ENCODE measurements around the gene ASPRV1. TPM values are rescaled to one million over a fixed set of nuclear protein-coding genes. Genes with fewer than 3 reads are reported as not detected.

Gene ASPRV1
- total RNA-seq (2.6 TPM), polyA plus RNA-seq (ENCODE audit: insufficient read depth in 1 of 8, insufficient read length in 8 of 8, low replicate concordance in 1 of 8) (1 to 10 TPM; 2.1 to 3.7 (median 2.8) TPM)
- long read RNA-seq, donor 1, partial matches to known transcripts: 0 of 2 reads
- long read RNA-seq, donor 1, other reads (novel, unspliced or antisense): 0 of 2 reads
- long read RNA-seq, donor 2, partial matches to known transcripts: 0 of 1 reads
- long read RNA-seq, donor 2, other reads (novel, unspliced or antisense): 0 of 1 reads
- long read RNA-seq, donor 3, partial matches to known transcripts: 0 of 2 reads
- long read RNA-seq, donor 3, other reads (novel, unspliced or antisense): 0 of 2 reads
- long read RNA-seq, donor 4: 0 reads
- long read RNA-seq, donor 5, partial matches to known transcripts: 0 of 3 reads
- long read RNA-seq, donor 5, other reads (novel, unspliced or antisense): 0 of 3 reads
- long read RNA-seq, donor 6, partial matches to known transcripts: 0 of 3 reads
- long read RNA-seq, donor 6, other reads (novel, unspliced or antisense): 0 of 3 reads
- long read RNA-seq, donor 7, partial matches to known transcripts: 0 of 2 reads
- long read RNA-seq, donor 7, other reads (novel, unspliced or antisense): 0 of 2 reads
- long read RNA-seq, donor 8, partial matches to known transcripts: 0 of 2 reads
- long read RNA-seq, donor 8, other reads (novel, unspliced or antisense): 0 of 2 reads
- long read RNA-seq, donor 9: 0 reads
- long read RNA-seq, donor 10: 0 reads
- long read RNA-seq, donor 11: 0 reads

GRCh38 chr2:69961496-69961895, at the start of gene ASPRV1:
ASPRV1 (minus strand) TSS chr2:69961631; CDS start chr2:69961436, 195 bp downstream.
- no peaks in the 10 kb centered on the region for H3K36me3 ChIP-seq (ENCODE audit: control insufficient read depth, insufficient read depth, low read length)
- H3K27ac ChIP-seq (ENCODE audit: low read length): no peak within 1 kb of the TSS
- H3K4me3 ChIP-seq (ENCODE audit: low read length): no peak within 1 kb of the TSS
- 92% methylated on average over 11 of the region's 14 CpGs for WGBS (ENCODE audit: insufficient coverage)
- peaks cover 3% of the 10 kb centered on the region for H3K27me3 ChIP-seq (ENCODE audit: control insufficient read depth, insufficient read depth, low read length)
- H3K4me1 ChIP-seq (ENCODE audit: control insufficient read depth, insufficient read depth, low read length): no peaks in the 10 kb centered on the region
- no peak for DNase-seq
- H3K9me3 ChIP-seq (replicated peaks; ENCODE audit: control insufficient read depth, low read depth, low read length): no peaks in the 10 kb centered on the region

DNA sequence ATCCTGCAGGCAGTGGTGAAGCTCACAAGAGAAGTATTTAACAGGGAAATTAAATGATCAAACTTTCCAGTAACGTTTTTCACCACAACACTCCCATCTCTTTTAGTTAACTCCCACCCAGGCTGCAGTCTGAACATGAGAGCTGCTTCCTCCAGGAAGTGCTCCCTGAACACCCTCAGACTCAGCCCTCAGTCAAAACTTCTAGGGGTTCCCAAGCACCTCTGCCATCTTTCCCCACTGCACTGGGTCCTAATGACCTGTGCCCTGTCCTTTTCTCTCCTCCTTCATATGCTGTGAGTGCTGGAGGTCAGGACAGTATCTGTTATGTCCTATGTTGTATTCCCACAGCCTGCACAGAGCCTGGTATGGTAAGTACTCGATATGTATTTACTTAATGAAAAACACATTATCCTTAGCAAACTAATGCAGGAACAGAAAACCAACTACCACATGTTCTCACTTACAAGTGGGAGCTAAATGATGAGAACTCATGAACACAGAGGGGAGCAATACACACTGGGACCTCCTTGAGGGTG, 49.2 kb upstream of the ASPRV1 start:
- no peak for DNase-seq
- no peak overlapping the region for H3K4me3 ChIP-seq (ENCODE audit: low read length)
- no peaks in the 10 kb centered on the region for H3K9me3 ChIP-seq (replicated peaks; ENCODE audit: control insufficient read depth, low read depth, low read length)
- no peaks in the 10 kb centered on the region for H3K4me1 ChIP-seq (ENCODE audit: control insufficient read depth, insufficient read depth, low read length)
- 71% methylated on average over 1 of the region's 2 CpGs for WGBS (ENCODE audit: insufficient coverage)
- no peaks in the 10 kb centered on the region for H3K27me3 ChIP-seq (ENCODE audit: control insufficient read depth, insufficient read depth, low read length)
- no peak overlapping the region for H3K27ac ChIP-seq (ENCODE audit: low read length)
- H3K36me3 ChIP-seq (ENCODE audit: control insufficient read depth, insufficient read depth, low read length): no peaks in the 10 kb centered on the region

- no peaks in the 10 kb centered on the region for H3K4me1 ChIP-seq (ENCODE audit: control insufficient read depth, insufficient read depth, low read length)
- no peaks in the 10 kb centered on the region for H3K9me3 ChIP-seq (replicated peaks; ENCODE audit: control insufficient read depth, low read depth, low read length)
- DNase-seq: no peak
- no peak overlapping the region for H3K27ac ChIP-seq (ENCODE audit: low read length)
- no peaks in the 10 kb centered on the region for H3K36me3 ChIP-seq (ENCODE audit: control insufficient read depth, insufficient read depth, low read length)
- H3K4me3 ChIP-seq (ENCODE audit: low read length): no peak overlapping the region
- WGBS (ENCODE audit: insufficient coverage): 82% methylated on average over 9 of the region's 12 CpGs
- no peaks in the 10 kb centered on the region for H3K27me3 ChIP-seq (ENCODE audit: control insufficient read depth, insufficient read depth, low read length)
These were observed 48.5 kb upstream of the ASPRV1 start for GRCh38 chr2:70009762-70010575.

GRCh38 chr2:70008290-70008689, 46.9 kb upstream of the ASPRV1 start:
- no peak for DNase-seq
- H3K4me3 ChIP-seq (ENCODE audit: low read length): no peak overlapping the region
- no peaks in the 10 kb centered on the region for H3K27me3 ChIP-seq (ENCODE audit: control insufficient read depth, insufficient read depth, low read length)
- no peaks in the 10 kb centered on the region for H3K9me3 ChIP-seq (replicated peaks; ENCODE audit: control insufficient read depth, low read depth, low read length)
- H3K27ac ChIP-seq (ENCODE audit: low read length): no peak overlapping the region
- WGBS (ENCODE audit: insufficient coverage): 78% methylated on average over 1 of the region's 3 CpGs
- peaks cover under 1% of the 10 kb centered on the region for H3K36me3 ChIP-seq (ENCODE audit: control insufficient read depth, insufficient read depth, low read length)
- H3K4me1 ChIP-seq (ENCODE audit: control insufficient read depth, insufficient read depth, low read length): no peaks in the 10 kb centered on the region

GRCh38 chr2:70007151-70007550, 45.7 kb upstream of the ASPRV1 start:
- WGBS (ENCODE audit: insufficient coverage): 98% methylated on average over 9 of the region's 13 CpGs
- Histone ChIP-seq H3K4me3 (ENCODE audit: low read length) (no peak overlapping the region), H3K4me1 (ENCODE audit: control insufficient read depth, insufficient read depth, low read length) (no peaks in the 10 kb centered on the region), H3K9me3 (replicated peaks; ENCODE audit: control insufficient read depth, low read depth, low read length) (no peaks in the 10 kb centered on the region), H3K36me3 (ENCODE audit: control insufficient read depth, insufficient read depth, low read length) (peaks cover 4% of the 10 kb centered on the region), H3K27ac (ENCODE audit: low read length) (no peak overlapping the region), H3K27me3 (ENCODE audit: control insufficient read depth, insufficient read depth, low read length) (no peaks in the 10 kb centered on the region)
- no peak for DNase-seq

DNA sequence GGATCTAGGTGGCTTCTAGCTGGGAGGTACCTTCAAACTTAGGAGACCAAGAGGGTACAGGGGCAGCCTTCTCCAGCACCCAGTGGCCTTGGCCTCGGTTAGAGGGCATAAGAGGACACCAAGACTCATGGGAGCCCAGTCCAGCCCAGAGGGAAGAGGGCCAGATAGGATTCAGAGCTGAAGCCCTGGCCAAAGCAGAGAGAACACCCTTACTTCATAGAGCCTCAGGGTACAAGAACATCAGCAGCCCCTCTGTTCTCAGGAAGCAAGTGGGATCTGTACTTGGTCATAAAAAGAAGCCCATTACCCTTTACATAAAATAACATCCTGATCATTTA, 45.0 kb upstream of the ASPRV1 start:
- Histone ChIP-seq H3K27ac (ENCODE audit: low read length) (no peak overlapping the region), H3K9me3 (replicated peaks; ENCODE audit: control insufficient read depth, low read depth, low read length) (no peaks in the 10 kb centered on the region), H3K27me3 (ENCODE audit: control insufficient read depth, insufficient read depth, low read length) (no peaks in the 10 kb centered on the region), H3K4me1 (ENCODE audit: control insufficient read depth, insufficient read depth, low read length) (no peaks in the 10 kb centered on the region), H3K36me3 (ENCODE audit: control insufficient read depth, insufficient read depth, low read length) (peaks cover 4% of the 10 kb centered on the region), H3K4me3 (ENCODE audit: low read length) (no peak overlapping the region)
- no peak for DNase-seq
- WGBS (ENCODE audit: insufficient coverage): 100% methylated on average over 1 of the region's 1 CpG

- no peak for DNase-seq
- H3K4me3 ChIP-seq (ENCODE audit: low read length): no peak overlapping the region
- H3K36me3 ChIP-seq (ENCODE audit: control insufficient read depth, insufficient read depth, low read length): peaks cover 4% of the 10 kb centered on the region
- H3K4me1 ChIP-seq (ENCODE audit: control insufficient read depth, insufficient read depth, low read length): no peaks in the 10 kb centered on the region
- no peaks in the 10 kb centered on the region for H3K27me3 ChIP-seq (ENCODE audit: control insufficient read depth, insufficient read depth, low read length)
- H3K27ac ChIP-seq (ENCODE audit: low read length): no peak overlapping the region
- no peaks in the 10 kb centered on the region for H3K9me3 ChIP-seq (replicated peaks; ENCODE audit: control insufficient read depth, low read depth, low read length)
- 73% methylated on average over 1 of the region's 6 CpGs for WGBS (ENCODE audit: insufficient coverage)
These were observed 44.5 kb upstream of the ASPRV1 start for GRCh38 chr2:70005752-70006446.

DNA sequence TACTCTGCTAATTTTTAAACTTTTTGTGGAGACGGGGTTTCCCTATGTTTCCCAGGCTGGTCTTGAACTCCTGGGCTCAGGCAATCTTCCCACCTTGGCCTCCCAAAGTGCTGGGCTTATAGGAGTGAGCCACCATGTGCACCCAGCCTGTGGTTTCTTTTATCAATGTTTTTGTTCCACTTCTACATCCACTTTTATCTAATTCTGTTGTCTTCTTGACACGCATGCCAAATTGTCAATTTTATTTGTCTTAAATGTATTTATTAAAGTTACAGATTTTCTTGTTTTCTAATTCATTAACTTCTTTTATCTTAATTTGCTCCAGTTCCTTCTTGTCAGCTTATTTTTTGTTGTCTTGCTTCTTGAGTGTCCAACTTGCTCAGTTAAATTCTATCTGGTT, 43.8 kb upstream of the ASPRV1 start:
- Histone ChIP-seq H3K4me3 (ENCODE audit: low read length) (no peak overlapping the region), H3K36me3 (ENCODE audit: control insufficient read depth, insufficient read depth, low read length) (peaks cover 4% of the 10 kb centered on the region), H3K9me3 (replicated peaks; ENCODE audit: control insufficient read depth, low read depth, low read length) (no peaks in the 10 kb centered on the region), H3K27me3 (ENCODE audit: control insufficient read depth, insufficient read depth, low read length) (no peaks in the 10 kb centered on the region), H3K27ac (ENCODE audit: low read length) (no peak overlapping the region), H3K4me1 (ENCODE audit: control insufficient read depth, insufficient read depth, low read length) (no peaks in the 10 kb centered on the region)
- DNase-seq: no peak
- 100% methylated on average over 1 of the region's 2 CpGs for WGBS (ENCODE audit: insufficient coverage)

DNA sequence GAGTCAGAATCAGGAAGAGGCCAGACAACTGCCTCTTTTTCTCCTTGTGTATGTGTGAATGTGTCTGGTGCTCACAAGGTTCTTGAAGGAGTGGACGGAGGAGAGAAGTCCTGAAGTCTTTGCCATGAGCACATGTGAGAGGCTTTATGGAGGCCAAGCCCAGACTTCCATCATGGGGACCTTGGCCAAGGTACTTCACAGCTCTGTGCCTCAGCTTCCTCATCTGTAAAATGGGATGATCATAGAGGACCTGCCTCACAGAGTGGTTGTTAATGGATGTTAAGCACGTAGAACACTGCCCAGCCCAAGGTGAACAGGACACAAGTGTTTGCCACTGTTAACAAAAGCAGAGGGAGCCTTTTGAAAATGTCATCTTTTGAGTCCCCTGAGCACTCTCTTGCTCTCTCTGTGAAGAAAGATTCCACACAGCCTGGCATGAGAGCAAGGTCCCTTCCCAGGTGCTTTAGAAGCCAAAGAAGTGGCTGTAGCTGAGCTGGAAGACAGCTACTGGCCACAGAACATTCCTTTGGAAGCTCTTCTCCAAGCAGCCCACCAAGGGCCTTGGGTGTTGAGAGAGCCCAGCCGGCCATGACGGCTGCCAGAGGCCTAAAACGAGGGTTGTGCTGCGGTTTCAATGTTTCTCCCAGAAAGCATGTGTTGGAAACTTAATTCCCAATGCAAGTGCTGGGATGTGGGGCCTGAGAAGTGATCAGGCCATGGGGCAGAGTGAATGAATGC, 41.8 kb upstream of the ASPRV1 start:
- H3K4me1 ChIP-seq (ENCODE audit: control insufficient read depth, insufficient read depth, low read length): no peaks in the 10 kb centered on the region
- H3K27me3 ChIP-seq (ENCODE audit: control insufficient read depth, insufficient read depth, low read length): no peaks in the 10 kb centered on the region
- H3K9me3 ChIP-seq (replicated peaks; ENCODE audit: control insufficient read depth, low read depth, low read length): no peaks in the 10 kb centered on the region
- H3K36me3 ChIP-seq (ENCODE audit: control insufficient read depth, insufficient read depth, low read length): peaks cover 4% of the 10 kb centered on the region
- no peak overlapping the region for H3K4me3 ChIP-seq (ENCODE audit: low read length)
- no peak overlapping the region for H3K27ac ChIP-seq (ENCODE audit: low read length)
- 78% methylated on average over 6 of the region's 6 CpGs for WGBS (ENCODE audit: insufficient coverage)
- no peak for DNase-seq
